Measurements from ENCODE around the gene IRF3.

IRF3 gene

DNA sequence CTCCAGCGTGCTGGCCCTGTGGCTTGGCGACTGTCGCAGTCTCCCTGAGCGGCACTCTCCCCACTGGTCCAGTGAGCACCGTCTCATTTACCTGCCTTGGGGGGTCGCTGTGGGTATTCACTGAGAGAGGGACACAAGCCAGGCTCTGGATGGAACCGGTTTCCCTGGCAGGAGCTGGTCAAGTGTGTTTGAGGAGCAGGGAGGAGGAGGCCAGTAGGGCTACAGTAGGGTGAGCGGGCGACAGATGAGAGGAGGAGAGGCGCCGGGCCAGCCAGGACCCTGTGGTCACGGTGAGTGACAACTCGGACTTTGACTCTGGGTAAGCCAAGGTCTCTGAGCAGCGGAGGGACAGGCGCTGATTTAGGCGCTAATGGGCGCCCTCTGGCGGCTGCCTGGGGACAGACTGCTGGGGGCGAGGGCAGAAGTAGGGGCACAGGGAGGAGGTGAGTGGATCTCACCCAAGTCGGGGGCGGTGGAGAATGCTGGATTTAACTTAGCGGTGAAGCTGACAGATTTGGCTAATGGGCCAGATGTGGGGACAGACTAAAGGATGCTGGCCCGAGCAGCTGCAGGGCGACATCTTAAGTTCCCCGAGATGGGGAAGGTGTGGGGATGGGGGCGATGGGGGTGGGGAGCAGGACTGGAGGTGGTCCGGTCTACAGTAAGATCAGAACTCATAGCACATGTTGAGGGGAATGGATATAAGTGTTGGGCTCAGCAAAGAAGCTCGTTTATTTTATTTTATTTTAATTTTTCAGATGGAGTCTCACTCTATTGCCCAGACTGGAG lies 6.7 kb upstream of the IRF3 start:
- Mint-ChIP-seq H3K27me3 (no peaks in the 10 kb centered on the region), H3K4me1 (ENCODE audit: low read depth in 2 of 2) (peaks cover 14 to 22% of the 10 kb centered on the region in 2 donors), H3K9me3 (no peaks in the 10 kb centered on the region), H3K27ac (peak overlapping the region in 1 of 2 donors; percentile 81), H3K4me3 (no peak overlapping the region), H3K36me3 (ENCODE audit: insufficient read depth) (peaks cover 17% of the 10 kb centered on the region)
- no peak for ATAC-seq (replicated peaks)
- peak; percentile 73 to 75 (median 74) for DNase-seq

DNA sequence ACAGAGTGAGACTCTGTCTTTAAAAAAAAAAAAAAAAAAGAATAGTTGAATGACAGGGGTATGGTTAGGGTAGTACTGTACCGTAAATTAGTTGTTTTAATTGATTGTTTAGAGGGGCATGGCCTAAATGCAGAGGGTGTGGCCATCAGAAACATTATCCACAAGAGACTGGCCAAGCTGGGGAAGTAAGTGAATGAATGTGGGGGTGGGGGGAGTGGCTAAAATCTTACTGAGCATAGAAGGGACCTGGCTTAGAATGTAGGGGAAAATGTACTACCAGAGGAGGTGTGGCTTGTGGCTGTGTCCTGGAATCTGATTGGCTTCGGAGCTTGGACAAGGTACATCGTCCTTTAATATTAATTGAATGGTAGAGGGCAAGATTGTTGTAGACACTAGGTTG lies 3.9 kb upstream of the IRF3 start:
- no peak overlapping the region for H3K4me3 Mint-ChIP-seq
- ATAC-seq (replicated peaks) = no peak
- H3K9me3 Mint-ChIP-seq = no peaks in the 10 kb centered on the region
- no peak overlapping the region for H3K27ac Mint-ChIP-seq
- H3K36me3 Mint-ChIP-seq (ENCODE audit: insufficient read depth) = peaks cover 22% of the 10 kb centered on the region
- DNase-seq = no peak
- no peaks in the 10 kb centered on the region for H3K27me3 Mint-ChIP-seq
- H3K4me1 Mint-ChIP-seq (ENCODE audit: low read depth in 2 of 2) = peaks cover 26 to 35% of the 10 kb centered on the region in 2 donors

DNA sequence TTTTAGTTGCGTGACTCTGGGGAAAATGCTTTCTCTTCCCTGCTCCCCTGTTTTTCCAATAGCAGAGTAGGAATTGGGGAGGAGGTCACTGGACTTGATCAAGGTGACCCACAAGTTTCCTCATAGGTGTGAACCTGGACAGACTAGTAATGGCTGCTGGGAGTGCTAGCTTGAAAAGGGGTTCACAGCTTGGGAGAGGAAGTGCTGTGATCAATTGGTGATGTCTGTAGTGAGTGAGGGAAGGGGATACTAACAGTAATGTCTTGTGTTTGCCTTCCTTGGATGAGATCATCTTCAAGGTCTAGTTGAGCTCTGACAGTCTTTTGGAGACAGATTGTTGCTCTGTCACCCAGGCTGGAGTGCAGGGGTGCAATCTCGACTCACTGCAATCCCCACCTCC lies 1.8 kb upstream of the IRF3 start:
- H3K27me3 Mint-ChIP-seq = no peaks in the 10 kb centered on the region
- ATAC-seq (replicated peaks) (no peak), DNase-seq (no peak)
- no peaks in the 10 kb centered on the region for H3K9me3 Mint-ChIP-seq
- peaks cover 43% of the 10 kb centered on the region for H3K36me3 Mint-ChIP-seq (ENCODE audit: insufficient read depth)
- peak overlapping the region; percentile 98 to 100 for H3K4me3 Mint-ChIP-seq
- peaks cover 41 to 44% of the 10 kb centered on the region in 2 donors for H3K4me1 Mint-ChIP-seq (ENCODE audit: low read depth in 2 of 2)
- no peak overlapping the region for H3K27ac Mint-ChIP-seq

DNA sequence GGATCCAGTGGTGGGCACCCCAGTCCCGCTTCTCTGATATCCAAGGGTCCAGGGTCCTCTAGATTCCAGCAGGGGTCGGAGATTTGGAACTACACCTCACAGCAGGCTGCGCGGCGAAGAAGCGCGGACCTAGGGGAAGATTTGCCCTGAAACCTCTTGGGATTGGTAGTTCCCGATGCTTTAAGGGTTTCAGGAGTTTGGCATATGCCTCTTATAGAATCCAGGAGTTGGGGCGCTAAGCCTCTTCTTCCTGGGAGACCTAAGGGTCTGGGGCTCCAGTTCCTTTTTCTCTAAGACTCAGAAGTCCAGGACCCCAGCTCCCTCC lies 425 bp upstream of the IRF3 start:
- H3K4me3 Mint-ChIP-seq = peak overlapping the region; percentile 98 to 100
- DNase-seq (no peak), ATAC-seq (replicated peaks) (peak; percentile 4)
- H3K27ac Mint-ChIP-seq = peak overlapping the region; percentile 94 to 97
- peaks cover 38 to 39% of the 10 kb centered on the region in 2 donors for H3K4me1 Mint-ChIP-seq (ENCODE audit: low read depth in 2 of 2)
- no peaks in the 10 kb centered on the region for H3K9me3 Mint-ChIP-seq
- H3K36me3 Mint-ChIP-seq (ENCODE audit: insufficient read depth) = peaks cover 47% of the 10 kb centered on the region
- no peaks in the 10 kb centered on the region for H3K27me3 Mint-ChIP-seq

DNA sequence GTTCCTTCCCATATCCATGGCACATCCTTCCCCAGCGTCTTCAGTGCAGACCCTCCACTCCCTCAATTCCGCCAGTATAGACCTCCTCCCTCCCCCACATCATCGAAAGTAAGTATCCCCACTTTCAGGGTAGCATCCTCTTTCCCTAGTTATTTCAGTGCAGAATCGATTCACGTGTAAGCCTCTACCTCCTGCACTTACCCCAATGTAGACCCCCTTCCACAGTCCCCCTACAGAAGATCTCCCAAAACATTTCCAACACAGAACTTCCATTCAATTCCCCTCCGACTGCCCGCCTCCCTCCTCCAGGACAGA lies 664 bp downstream of the IRF3 start:
- H3K4me3 Mint-ChIP-seq = peak overlapping the region; percentile 98 to 100
- peak in 1 of 3 experiments; percentile 38 for DNase-seq
- H3K27me3 Mint-ChIP-seq = no peaks in the 10 kb centered on the region
- peak overlapping the region; percentile 94 to 97 for H3K27ac Mint-ChIP-seq
- peaks cover 52% of the 10 kb centered on the region for H3K36me3 Mint-ChIP-seq (ENCODE audit: insufficient read depth)
- peaks cover 39 to 42% of the 10 kb centered on the region in 2 donors for H3K4me1 Mint-ChIP-seq (ENCODE audit: low read depth in 2 of 2)
- ATAC-seq (replicated peaks) = no peak
- H3K9me3 Mint-ChIP-seq = no peaks in the 10 kb centered on the region

DNA sequence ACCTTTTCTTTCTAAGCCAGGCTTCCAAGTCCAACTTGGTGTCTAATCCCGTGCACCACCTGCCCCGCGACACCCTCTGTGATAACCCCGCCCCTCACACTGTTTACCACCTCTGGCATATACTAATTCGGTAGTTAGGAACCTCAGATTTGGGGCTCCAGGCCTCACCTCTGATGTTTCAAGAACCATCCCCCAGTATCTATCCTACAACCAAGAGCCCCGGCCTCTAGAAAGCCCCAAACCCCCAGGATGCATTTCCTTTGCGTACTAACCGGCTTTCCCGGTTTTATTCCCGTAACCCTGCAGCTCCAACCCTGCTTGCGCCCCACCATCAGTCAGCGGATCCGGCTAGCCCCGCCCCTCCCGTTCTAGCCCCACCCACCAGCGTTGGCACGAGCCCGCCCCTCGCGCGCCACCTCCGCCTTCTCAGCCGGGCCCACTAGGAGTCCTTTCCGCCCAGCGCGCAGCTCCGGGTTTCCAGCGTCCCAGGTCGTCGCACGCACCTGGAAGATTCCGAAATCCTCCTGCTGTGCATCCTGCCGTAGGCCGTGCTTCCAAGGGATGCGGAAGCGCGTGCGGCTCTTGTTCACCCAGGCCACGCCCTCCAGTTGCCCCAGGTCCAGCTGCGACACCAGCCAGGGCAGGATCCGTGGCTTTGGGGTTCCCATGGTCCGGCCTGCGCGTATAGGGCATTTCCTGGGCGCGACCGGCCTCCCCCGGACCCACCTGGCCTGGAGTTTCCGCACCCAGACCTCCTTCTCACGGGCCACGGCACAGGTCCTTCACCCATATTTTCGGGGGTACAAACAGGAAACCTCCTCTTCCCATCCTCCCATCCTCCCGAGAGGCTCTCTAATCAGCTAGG lies 1.3 kb downstream of the IRF3 start:
- peaks cover 58% of the 10 kb centered on the region for H3K36me3 Mint-ChIP-seq (ENCODE audit: insufficient read depth)
- H3K4me3 Mint-ChIP-seq = peak overlapping the region; percentile 98 to 100
- DNase-seq (peak; percentile 80 to 86 (median 82)), ATAC-seq (replicated peaks) (peak; percentile 66)
- peak overlapping the region; percentile 94 to 97 for H3K27ac Mint-ChIP-seq
- no peaks in the 10 kb centered on the region for H3K27me3 Mint-ChIP-seq
- H3K4me1 Mint-ChIP-seq (ENCODE audit: low read depth in 2 of 2) = peaks cover 39 to 42% of the 10 kb centered on the region in 2 donors
- no peaks in the 10 kb centered on the region for H3K9me3 Mint-ChIP-seq

DNA sequence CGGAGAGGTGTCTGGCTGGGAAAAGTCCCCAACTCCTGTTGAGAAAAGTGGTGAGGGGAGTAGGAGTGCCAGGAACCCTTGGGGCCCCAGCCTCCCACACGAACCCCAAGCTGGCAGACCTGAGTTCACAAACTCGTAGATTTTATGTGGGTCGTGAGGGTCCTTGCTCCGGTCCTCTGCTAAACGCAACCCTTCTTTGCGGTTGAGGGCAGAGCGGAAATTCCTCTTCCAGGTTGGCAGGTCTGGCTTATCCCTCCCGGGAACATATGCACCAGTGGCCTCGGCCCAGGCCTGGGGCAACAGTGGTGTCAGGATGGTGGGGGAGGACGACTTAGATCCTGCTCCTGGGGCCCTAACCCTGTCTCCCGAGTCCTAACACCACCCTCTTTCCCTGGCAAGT lies 2.4 kb downstream of the IRF3 start:
- ATAC-seq (replicated peaks) = no peak
- Mint-ChIP-seq H3K36me3 (ENCODE audit: insufficient read depth) (peaks cover 64% of the 10 kb centered on the region), H3K27ac (peak overlapping the region; percentile 94 to 97)

DNA sequence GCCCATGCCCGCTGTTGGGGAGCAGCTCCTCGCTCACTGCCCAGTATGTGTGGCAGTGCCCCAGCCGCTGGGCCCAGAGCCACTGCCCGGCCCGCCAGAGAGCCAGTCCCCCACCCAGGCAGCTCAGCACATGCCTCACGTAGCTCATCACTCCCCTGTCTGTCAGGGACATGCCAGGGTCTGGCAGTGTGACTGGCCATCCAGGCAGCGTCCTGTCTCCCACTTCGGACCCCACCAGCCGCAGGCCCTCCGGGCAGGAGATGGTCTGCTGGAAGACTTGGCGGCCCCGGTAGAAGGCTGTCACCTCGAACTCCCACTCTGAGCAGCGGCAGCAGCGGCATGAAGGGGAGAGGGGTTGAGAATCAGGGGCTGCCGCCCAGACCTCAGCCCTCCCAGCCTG lies 3.6 kb downstream of the IRF3 start:
- ATAC-seq (replicated peaks) = no peak
- Mint-ChIP-seq H3K4me1 (ENCODE audit: low read depth in 2 of 2) (peaks cover 40 to 41% of the 10 kb centered on the region in 2 donors), H3K4me3 (peak overlapping the region in 1 of 2 donors; percentile 98), H3K27ac (peak overlapping the region; percentile 94 to 97), H3K27me3 (no peaks in the 10 kb centered on the region), H3K9me3 (no peaks in the 10 kb centered on the region), H3K36me3 (ENCODE audit: insufficient read depth) (peaks cover 71% of the 10 kb centered on the region)
- no peak for DNase-seq

More for the DNA sequence above, 2.4 kb downstream of the IRF3 start:
- Mint-ChIP-seq H3K27me3 (no peaks in the 10 kb centered on the region), H3K4me1 (ENCODE audit: low read depth in 2 of 2) (peaks cover 39 to 45% of the 10 kb centered on the region in 2 donors), H3K9me3 (no peaks in the 10 kb centered on the region), H3K4me3 (peak overlapping the region; percentile 98 to 100)
- no peak for DNase-seq

DNA sequence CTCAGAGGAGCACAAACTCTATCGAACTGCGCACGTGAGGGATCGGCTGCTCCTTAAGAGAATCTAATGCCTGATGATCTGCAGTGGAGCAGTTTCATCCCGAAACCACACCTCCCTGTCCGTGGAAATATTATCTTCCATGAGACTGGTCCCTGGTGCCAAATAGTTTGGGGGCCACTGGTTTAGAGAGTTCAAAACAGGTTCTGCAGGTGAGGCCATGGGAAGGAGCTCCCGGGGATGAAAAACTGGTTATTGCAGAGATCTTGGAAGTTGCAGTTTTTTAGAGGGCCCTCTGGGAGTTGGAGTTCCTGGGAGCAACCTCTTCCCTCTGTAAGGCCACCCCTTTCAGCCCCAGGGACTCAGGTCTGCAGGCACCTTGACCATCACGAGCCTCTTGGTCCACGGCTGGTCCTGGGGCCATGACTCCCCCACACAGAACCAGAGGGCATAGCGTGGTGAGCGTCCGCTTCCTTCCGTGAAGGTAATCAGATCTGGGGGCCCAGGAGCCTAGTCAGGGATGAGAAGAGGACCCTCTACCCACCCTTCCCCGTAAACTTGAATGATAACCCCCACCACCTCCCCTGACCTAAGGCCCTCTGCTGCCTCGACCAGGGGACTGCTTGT lies 5.2 kb downstream of the IRF3 start:
- ATAC-seq (replicated peaks) = no peak
- H3K27me3 Mint-ChIP-seq = no peaks in the 10 kb centered on the region
- H3K4me1 Mint-ChIP-seq (ENCODE audit: low read depth in 2 of 2) = peaks cover 25 to 34% of the 10 kb centered on the region in 2 donors
- H3K27ac Mint-ChIP-seq = peak overlapping the region; percentile 28 to 80
- peaks cover 74% of the 10 kb centered on the region for H3K36me3 Mint-ChIP-seq (ENCODE audit: insufficient read depth)
- H3K9me3 Mint-ChIP-seq = no peaks in the 10 kb centered on the region
- DNase-seq = no peak
- no peak overlapping the region for H3K4me3 Mint-ChIP-seq

DNA sequence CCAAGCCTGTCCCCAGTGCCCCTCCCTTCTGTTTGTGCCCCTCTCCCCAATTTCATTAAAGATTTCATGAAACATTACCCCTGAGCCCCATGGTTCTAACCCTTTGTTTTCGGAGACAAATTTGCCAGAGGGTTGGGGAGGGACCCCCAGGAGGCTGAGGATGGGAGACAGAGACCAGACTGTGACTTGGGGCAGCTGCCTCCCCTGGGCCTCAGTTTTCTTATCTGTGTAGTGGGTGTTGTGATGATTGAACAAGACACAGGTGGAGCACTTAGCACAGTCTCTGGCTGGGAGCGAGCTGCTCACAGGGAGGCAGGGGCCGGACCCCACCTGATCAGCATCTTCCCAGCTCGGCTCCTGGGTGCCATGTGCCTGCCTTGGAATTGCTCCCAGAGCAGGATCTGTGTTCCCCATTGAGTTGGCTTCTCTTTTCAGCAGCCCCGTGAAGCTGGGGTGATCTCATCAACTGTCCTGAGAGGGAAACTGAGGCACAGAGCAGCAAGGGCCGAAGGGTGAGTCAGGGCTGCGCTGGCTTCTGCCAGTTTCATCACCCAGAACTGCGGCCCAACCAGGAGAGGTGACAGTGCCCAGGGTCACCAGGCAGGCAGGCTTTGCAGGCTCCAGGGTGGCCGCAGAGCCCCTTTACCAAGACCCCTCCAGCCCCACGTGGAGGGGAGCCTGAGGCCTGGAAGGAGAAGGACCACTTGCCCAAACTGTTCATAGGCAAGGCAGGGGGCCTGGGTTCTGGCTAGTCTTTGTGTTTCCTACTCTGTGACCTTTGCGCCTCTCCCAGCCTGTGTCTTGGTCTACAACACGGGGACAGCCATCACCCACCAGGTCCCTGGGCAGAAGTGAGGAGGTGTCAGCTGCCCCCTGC lies 6.9 kb downstream of the IRF3 start:
- H3K36me3 Mint-ChIP-seq (ENCODE audit: insufficient read depth) = peaks cover 71% of the 10 kb centered on the region
- no peak for ATAC-seq (replicated peaks)
- peaks cover 12 to 21% of the 10 kb centered on the region in 2 donors for H3K4me1 Mint-ChIP-seq (ENCODE audit: low read depth in 2 of 2)

DNA sequence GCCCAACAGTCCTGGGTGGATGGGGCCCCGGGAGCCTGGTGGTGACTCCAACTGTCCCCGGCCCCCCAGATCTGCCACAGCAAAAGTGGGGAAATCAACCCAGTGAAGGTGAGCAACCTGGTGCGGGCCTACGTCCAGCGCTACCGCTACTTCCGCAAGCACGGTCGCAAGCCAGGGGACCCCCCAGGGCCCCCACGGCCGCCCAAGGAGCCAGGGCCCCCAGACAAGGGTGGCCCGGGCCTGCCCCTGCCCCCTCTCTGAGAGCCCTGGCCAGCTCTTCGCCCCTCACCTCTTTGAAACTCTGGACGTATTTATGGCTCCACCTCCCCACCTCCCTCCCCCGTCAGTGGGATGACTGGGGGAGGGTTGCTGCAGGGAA lies 7.5 kb downstream of the IRF3 start:
- peaks cover 69% of the 10 kb centered on the region for H3K36me3 Mint-ChIP-seq (ENCODE audit: insufficient read depth)
- H3K27me3 Mint-ChIP-seq = no peaks in the 10 kb centered on the region
- H3K9me3 Mint-ChIP-seq = no peaks in the 10 kb centered on the region
- no peak for ATAC-seq (replicated peaks)
- H3K27ac Mint-ChIP-seq = peak overlapping the region; percentile 55 to 77
- DNase-seq = no peak
- H3K4me1 Mint-ChIP-seq (ENCODE audit: low read depth in 2 of 2) = peaks cover 7 to 16% of the 10 kb centered on the region in 2 donors
- no peak overlapping the region for H3K4me3 Mint-ChIP-seq

More for the DNA sequence above, 6.9 kb downstream of the IRF3 start:
- DNase-seq = no peak
- Mint-ChIP-seq H3K27me3 (no peaks in the 10 kb centered on the region), H3K4me3 (no peak overlapping the region), H3K27ac (peak overlapping the region in 1 of 2 donors; percentile 80), H3K9me3 (no peaks in the 10 kb centered on the region)

DNA sequence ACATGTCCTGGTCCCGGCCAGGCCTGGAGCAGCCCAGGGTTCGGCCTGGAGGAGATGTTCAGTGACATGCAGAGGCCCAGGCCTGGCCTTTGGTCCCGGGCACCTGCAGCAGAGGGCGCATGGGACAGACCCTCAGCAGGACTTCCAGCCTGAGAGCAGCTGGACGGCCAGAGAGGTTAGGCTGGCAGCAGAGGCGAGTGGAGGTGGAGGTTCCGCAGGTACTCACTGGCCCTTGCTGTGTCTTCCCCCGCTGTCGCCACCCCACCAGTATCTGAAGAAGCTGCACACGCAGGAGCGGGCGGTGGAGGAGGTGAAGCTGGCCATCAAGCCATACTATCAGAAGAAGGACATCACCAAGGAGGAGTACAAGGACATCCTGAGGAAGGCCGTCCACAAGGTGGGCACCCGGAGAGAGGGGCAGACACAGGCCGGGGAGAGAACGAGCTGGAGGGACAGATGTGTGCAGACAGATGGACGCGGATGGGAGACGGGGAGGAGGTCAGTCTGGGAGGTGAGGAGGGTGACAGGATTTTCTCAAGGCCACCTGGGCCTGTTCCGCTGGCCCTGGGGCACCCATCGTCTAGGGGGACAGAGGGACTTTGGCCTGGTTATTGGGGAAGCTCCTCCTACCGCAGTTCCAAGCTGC lies 8.0 kb downstream of the IRF3 start:
- peaks cover 7 to 13% of the 10 kb centered on the region in 2 donors for H3K4me1 Mint-ChIP-seq (ENCODE audit: low read depth in 2 of 2)
- H3K4me3 Mint-ChIP-seq = no peak overlapping the region
- no peaks in the 10 kb centered on the region for H3K27me3 Mint-ChIP-seq
- ATAC-seq (replicated peaks) (no peak), DNase-seq (no peak)
- peaks cover 68% of the 10 kb centered on the region for H3K36me3 Mint-ChIP-seq (ENCODE audit: insufficient read depth)
- H3K9me3 Mint-ChIP-seq = no peaks in the 10 kb centered on the region
- H3K27ac Mint-ChIP-seq = peak overlapping the region; percentile 55 to 77
